HEK293 (cell line): Measurements from ENCODE around the gene LTBP1.

Source experiments
- BCL11A ChIP-seq: fragments of 450-650 bp; formaldehyde crosslinking; IDR thresholded peaks from 2 replicates; pipeline ENCODE4 v1.5.1; 2016; ENCODE audit warnings: low read depth, missing biosample characterization, missing genetic modification characterization
- CTCF ChIP-seq: fragments of 450-650 bp; formaldehyde crosslinking; IDR thresholded peaks from 2 replicates; pipeline ENCODE4 v1.5.1; 2016; ENCODE audit warnings: missing biosample characterization, missing genetic modification characterization
- RBAK ChIP-seq: fragments of 450-650 bp; formaldehyde crosslinking; IDR thresholded peaks from 2 replicates; pipeline ENCODE4 v1.5.1; 2016; ENCODE audit warnings: missing biosample characterization, missing genetic modification characterization
- REST ChIP-seq: fragments of 450-650 bp; formaldehyde crosslinking; IDR thresholded peaks from 2 replicates; pipeline ENCODE4 v1.5.1; 2016; ENCODE audit warnings: missing biosample characterization, missing genetic modification characterization
- SETDB1 ChIP-seq: IDR thresholded peaks from one replicate; pipeline ENCODE4 v1.6.1; 2017; ENCODE audit warnings: mild to moderate bottlenecking, low read length, moderate library complexity, mixed read lengths; ENCODE audit not compliant: insufficient read length
- ZNF138 ChIP-seq: fragments of 450-650 bp; formaldehyde crosslinking; IDR thresholded peaks from 2 replicates; pipeline ENCODE4 v1.5.1; 2016; ENCODE audit warnings: missing biosample characterization, missing genetic modification characterization, borderline replicate concordance
- ZNF48 ChIP-seq: fragments of 450-650 bp; formaldehyde crosslinking; IDR thresholded peaks from 2 replicates; pipeline ENCODE4 v1.5.1; 2016; ENCODE audit warnings: missing biosample characterization, missing genetic modification characterization
- ZNF513 ChIP-seq: fragments of 450-650 bp; IDR thresholded peaks from 2 replicates; pipeline ENCODE4 v1.5.1; 2018; ENCODE audit warnings: missing biosample characterization, missing genetic modification characterization
- ZNF585B ChIP-seq: fragments of 450-650 bp; formaldehyde crosslinking; IDR thresholded peaks from 2 replicates; pipeline ENCODE4 v1.5.1; 2016; ENCODE audit warnings: missing biosample characterization, missing genetic modification characterization
- ZNF623 ChIP-seq: fragments of 450-650 bp; formaldehyde crosslinking; IDR thresholded peaks from 2 replicates; pipeline ENCODE4 v1.5.1; 2016; ENCODE audit warnings: missing biosample characterization, missing genetic modification characterization
- ZNF692 ChIP-seq: fragments of 450-650 bp; formaldehyde crosslinking; IDR thresholded peaks from 2 replicates; pipeline ENCODE4 v1.5.1; 2016; ENCODE audit warnings: missing biosample characterization, missing genetic modification characterization

- TF ChIP-seq CTCF, result no peak
- TF ChIP-seq BCL11A, result no peak
- no peak for TF ChIP-seq ZNF513 (tag by site-specific recombination)
- no peak for TF ChIP-seq ZNF585B (tag by site-specific recombination)
- TF ChIP-seq ZNF623 (tag by site-specific recombination), result no peak
- TF ChIP-seq RBAK, result no peak
- TF ChIP-seq ZNF138 (tag by site-specific recombination), result no peak
- TF ChIP-seq REST (tag by site-specific recombination), result no peak
- no peak for TF ChIP-seq SETDB1
- no peak for TF ChIP-seq ZNF692 (tag by site-specific recombination)
- TF ChIP-seq ZNF48 (tag by site-specific recombination), result no peak
These were observed 112.9 kb downstream of the LTBP1 start for GRCh38 chr2:33059471-33060156.
